Left ventricle myocardium inferior (tissue), 1 donor: ENCODE results near the gene SDR42E1. TPM values are rescaled to one million over a fixed set of nuclear protein-coding genes. Genes with fewer than 3 reads are reported as not detected.

Source experiments
- DNase-seq: peaks from one replicate; pipeline ENCODE4 v3.0.0-alpha.2; 2020
- H3K27ac ChIP-seq: fragments of 200-600 bp; replicated peaks from 2 replicates; pipeline ENCODE4 v1.8.0; 2021
- H3K27me3 ChIP-seq: fragments of 200-600 bp; 2 replicates; pipeline ENCODE4 v1.8.0; 2021; ENCODE audit warnings: low read depth
- H3K36me3 ChIP-seq: fragments of 200-600 bp; 2 replicates; pipeline ENCODE4 v1.8.0; 2021
- H3K4me1 ChIP-seq: fragments of 200-600 bp; 2 replicates; pipeline ENCODE4 v1.8.0; 2021
- H3K4me3 ChIP-seq: fragments of 200-600 bp; 2 replicates; pipeline ENCODE4 v1.8.0; 2021; ENCODE audit warnings: mild to moderate bottlenecking, moderate library complexity
- H3K9me3 ChIP-seq: fragments of 200-600 bp; replicated peaks from 2 replicates; pipeline ENCODE4 v1.8.0; 2021
- intact Hi-C: fragments of 100-400 bp; cut with micrococcal nuclease; formaldehyde crosslinking; loops from one replicate; pipeline ENCODE4 v1.11.0; 2022
- total RNA-seq: library from RNA; stranded (reverse); fragmentation: NEBNext Ultra II Directional; extraction: Animal tissue kit (Norgen Biotek cat#: 25700); gene quantifications from one replicate; pipeline ENCODE4 v1.2.1, GENCODE V29; 2021
- TF ChIP-seq, protein P1 (sequence below): fragments of 200-600 bp; IDR thresholded peaks from 2 replicates; pipeline ENCODE4 v1.8.0; 2021; ENCODE audit warnings: antibody characterized with exemption, mild to moderate bottlenecking, borderline replicate concordance
- donor health status: DM: no; HTN: yes; CAD: no; lungs with severe emphysema.

SDR42E1 gene
- total RNA-seq, 1 donor from 2014 or later = 0.52 TPM

DNA sequence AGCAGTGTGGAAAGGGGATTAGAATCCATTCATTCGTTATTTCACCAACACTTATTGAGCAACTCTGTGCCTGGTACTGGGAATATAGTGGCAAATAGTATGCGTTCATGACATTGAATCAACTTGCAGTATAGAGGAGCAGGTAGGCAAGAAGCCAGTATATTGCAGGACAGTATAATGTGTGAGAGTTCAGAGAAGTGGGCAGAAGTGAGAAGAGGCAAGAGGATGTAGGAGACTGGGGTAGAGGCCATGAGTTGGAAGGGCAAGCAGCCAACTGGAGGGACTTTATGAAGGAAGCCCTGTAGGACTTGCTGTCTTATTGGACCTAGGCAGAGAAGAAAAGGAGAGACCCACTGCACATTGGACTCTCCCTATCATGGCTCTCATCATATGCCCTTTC is 36.1 kb upstream of the SDR42E1 start:
- intact Hi-C loops = no loop called here

DNA sequence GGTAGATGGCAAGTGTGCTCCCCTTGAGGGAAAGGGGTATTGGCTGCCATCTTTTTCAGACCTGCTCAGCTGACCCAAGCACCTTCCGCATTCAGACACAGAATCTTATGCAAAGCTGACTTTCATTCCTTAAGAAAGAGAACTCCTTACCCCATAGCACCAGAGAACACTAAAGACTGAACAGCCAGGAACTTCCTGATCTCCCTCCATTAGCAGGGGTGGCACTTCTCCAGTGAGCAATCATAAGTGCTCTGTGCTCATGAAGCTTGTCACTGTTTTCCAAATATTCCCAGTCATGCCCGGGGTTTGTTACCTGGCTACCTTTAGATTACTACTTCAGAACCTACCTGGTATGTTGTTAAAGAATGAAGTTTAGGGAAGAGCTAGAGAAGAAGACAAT is 35.7 kb upstream of the SDR42E1 start:
- no peak for DNase-seq
- TF ChIP-seq, protein P1, sequence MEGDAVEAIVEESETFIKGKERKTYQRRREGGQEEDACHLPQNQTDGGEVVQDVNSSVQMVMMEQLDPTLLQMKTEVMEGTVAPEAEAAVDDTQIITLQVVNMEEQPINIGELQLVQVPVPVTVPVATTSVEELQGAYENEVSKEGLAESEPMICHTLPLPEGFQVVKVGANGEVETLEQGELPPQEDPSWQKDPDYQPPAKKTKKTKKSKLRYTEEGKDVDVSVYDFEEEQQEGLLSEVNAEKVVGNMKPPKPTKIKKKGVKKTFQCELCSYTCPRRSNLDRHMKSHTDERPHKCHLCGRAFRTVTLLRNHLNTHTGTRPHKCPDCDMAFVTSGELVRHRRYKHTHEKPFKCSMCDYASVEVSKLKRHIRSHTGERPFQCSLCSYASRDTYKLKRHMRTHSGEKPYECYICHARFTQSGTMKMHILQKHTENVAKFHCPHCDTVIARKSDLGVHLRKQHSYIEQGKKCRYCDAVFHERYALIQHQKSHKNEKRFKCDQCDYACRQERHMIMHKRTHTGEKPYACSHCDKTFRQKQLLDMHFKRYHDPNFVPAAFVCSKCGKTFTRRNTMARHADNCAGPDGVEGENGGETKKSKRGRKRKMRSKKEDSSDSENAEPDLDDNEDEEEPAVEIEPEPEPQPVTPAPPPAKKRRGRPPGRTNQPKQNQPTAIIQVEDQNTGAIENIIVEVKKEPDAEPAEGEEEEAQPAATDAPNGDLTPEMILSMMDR = no peak
- H3K4me1 ChIP-seq = no peaks in the 10 kb centered on the region
- intact Hi-C loops = no loop called here
- H3K9me3 ChIP-seq = no peaks in the 10 kb centered on the region
- no peak overlapping the region for H3K27ac ChIP-seq
- H3K4me3 ChIP-seq = no peak overlapping the region
- H3K36me3 ChIP-seq = no peaks in the 10 kb centered on the region
- peaks cover 74% of the 10 kb centered on the region for H3K27me3 ChIP-seq

More for the DNA sequence above, 36.1 kb upstream of the SDR42E1 start:
- H3K27me3 ChIP-seq = peaks cover 71% of the 10 kb centered on the region
- no peak overlapping the region for H3K4me3 ChIP-seq
- no peaks in the 10 kb centered on the region for H3K4me1 ChIP-seq
- no peak for DNase-seq
- no peak overlapping the region for H3K27ac ChIP-seq
- H3K9me3 ChIP-seq = no peaks in the 10 kb centered on the region
- TF ChIP-seq, protein P1 = no peak
- no peaks in the 10 kb centered on the region for H3K36me3 ChIP-seq

DNA sequence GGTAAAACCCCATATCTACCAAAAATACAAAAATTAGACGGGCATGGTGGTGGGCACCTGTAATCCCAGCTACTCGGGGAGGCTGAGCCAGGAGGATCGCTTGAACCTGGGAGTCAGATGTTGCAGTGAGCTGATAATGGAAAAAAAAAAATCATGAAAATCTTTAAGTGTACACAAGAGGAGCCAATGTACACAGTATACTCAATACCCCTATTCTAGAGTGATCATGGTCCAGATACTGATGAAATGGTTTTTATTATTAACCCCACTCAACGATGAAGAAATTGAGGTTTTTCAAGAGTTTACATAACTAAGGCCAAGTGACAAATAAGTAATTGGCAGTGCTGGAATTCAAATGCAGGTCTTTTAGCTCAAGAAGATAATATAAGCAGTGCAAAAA is 35.3 kb upstream of the SDR42E1 start:
- TF ChIP-seq, protein P1 = no peak
- no peak overlapping the region for H3K27ac ChIP-seq
- no peaks in the 10 kb centered on the region for H3K36me3 ChIP-seq
- no peak overlapping the region for H3K4me3 ChIP-seq
- H3K4me1 ChIP-seq = no peaks in the 10 kb centered on the region
- no peaks in the 10 kb centered on the region for H3K9me3 ChIP-seq
- peaks cover 76% of the 10 kb centered on the region for H3K27me3 ChIP-seq
- no peak for DNase-seq
- intact Hi-C loops = no loop called here

DNA sequence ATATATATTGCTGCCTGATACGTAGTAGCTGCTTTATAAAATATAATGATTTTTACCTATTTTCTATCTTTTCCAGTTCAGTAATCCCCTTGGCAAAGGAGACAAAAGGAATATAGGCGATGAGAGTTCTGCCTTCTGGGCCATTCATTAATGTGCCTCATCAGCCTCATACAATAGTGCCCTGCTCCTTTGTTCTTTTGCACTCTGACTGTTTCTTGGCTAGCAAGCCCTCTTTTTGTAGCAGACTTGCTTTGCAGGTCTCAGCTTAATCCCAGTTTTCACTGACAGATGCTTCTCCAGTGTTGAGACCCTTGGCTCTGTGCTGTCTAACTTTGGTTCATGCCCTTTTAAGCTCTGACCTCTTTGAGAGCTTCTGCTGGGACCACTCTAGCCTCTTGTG is 34.2 kb upstream of the SDR42E1 start:
- no peaks in the 10 kb centered on the region for H3K36me3 ChIP-seq
- TF ChIP-seq, protein P1 = no peak

DNA sequence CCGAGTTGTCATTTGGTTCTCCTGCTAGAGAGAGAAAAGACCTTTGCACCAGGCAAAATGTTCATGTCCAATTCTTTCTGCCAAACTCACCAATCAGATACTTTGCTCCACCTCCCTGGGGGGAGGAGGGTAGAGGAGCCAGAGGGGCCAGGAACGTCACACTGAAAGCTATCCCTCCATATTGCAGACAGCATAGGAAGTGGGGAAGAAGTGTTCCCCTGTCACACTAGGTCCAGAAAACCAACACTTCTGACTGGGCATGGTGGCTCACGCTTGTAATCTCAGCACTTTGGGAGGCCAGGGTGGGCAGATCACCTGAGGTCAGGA is 33.3 kb upstream of the SDR42E1 start:
- peaks cover 72% of the 10 kb centered on the region for H3K27me3 ChIP-seq
- intact Hi-C loops = no loop called here
- DNase-seq = no peak
- H3K9me3 ChIP-seq = no peaks in the 10 kb centered on the region
- H3K36me3 ChIP-seq = no peaks in the 10 kb centered on the region
- TF ChIP-seq, protein P1 = no peak
- H3K27ac ChIP-seq = no peak overlapping the region
- H3K4me1 ChIP-seq = no peaks in the 10 kb centered on the region
- no peak overlapping the region for H3K4me3 ChIP-seq

More for the DNA sequence above, 34.2 kb upstream of the SDR42E1 start:
- no peak for DNase-seq
- intact Hi-C loops = no loop called here
- H3K4me1 ChIP-seq = no peaks in the 10 kb centered on the region
- peaks cover 73% of the 10 kb centered on the region for H3K27me3 ChIP-seq
- no peak overlapping the region for H3K4me3 ChIP-seq
- no peak overlapping the region for H3K27ac ChIP-seq
- no peaks in the 10 kb centered on the region for H3K9me3 ChIP-seq
